Astrocyte of the cerebellum (primary cell): ENCODE results near the gene DERA.
"Not testable (repeated sequence)": the region's sequence is repeated elsewhere in the genome, so short reads cannot be mapped to it uniquely, and the experiment has no call there.

Experiments used
- DNase-seq: peaks from one replicate; pipeline ENCODE4 v3.0.0-alpha.2; 2011; ENCODE audit warnings: low read depth
- H3K4me3 ChIP-seq: 2 replicates; pipeline ENCODE4 v1.5.1; 2011; ENCODE audit warnings: mild to moderate bottlenecking, low read depth, low read length, moderate library complexity
- in situ Hi-C: cut with HindIII; loops from 2 replicates; pipeline ENCODE4 v1.10.0; 2017; ENCODE audit warnings: low sequenced_read_pairs
- TF ChIP-seq, protein P1 (sequence below): IDR thresholded peaks from 2 replicates; pipeline ENCODE4 v1.5.1; 2012; ENCODE audit warnings: low read length, low read depth, moderate library complexity, mild to moderate bottlenecking; ENCODE audit errors: missing control alignments

Gene DERA

DNA sequence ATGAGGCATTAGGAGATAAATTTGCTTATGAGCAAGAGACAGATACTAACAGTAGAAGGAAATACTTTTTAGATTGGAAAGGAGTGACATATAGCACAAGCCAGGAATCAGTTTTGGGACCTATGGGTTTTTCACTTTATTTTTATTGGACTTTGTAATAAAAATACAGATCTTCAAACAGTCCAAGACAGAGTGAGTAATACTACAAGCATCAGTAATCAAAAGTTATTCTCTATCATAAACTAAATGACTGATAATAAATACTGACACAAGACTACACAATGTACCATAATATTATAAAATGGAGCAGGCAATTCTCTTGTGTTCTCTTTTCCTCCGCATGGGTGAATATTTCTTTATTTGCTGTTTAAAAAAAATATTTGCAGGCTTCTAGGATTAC lies 85.8 kb downstream of the DERA start:
- H3K4me3 ChIP-seq = no peak overlapping the region
- in situ Hi-C loops = no loop called here
- TF ChIP-seq, protein P1, sequence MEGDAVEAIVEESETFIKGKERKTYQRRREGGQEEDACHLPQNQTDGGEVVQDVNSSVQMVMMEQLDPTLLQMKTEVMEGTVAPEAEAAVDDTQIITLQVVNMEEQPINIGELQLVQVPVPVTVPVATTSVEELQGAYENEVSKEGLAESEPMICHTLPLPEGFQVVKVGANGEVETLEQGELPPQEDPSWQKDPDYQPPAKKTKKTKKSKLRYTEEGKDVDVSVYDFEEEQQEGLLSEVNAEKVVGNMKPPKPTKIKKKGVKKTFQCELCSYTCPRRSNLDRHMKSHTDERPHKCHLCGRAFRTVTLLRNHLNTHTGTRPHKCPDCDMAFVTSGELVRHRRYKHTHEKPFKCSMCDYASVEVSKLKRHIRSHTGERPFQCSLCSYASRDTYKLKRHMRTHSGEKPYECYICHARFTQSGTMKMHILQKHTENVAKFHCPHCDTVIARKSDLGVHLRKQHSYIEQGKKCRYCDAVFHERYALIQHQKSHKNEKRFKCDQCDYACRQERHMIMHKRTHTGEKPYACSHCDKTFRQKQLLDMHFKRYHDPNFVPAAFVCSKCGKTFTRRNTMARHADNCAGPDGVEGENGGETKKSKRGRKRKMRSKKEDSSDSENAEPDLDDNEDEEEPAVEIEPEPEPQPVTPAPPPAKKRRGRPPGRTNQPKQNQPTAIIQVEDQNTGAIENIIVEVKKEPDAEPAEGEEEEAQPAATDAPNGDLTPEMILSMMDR = no peak
- DNase-seq = no peak

DNA sequence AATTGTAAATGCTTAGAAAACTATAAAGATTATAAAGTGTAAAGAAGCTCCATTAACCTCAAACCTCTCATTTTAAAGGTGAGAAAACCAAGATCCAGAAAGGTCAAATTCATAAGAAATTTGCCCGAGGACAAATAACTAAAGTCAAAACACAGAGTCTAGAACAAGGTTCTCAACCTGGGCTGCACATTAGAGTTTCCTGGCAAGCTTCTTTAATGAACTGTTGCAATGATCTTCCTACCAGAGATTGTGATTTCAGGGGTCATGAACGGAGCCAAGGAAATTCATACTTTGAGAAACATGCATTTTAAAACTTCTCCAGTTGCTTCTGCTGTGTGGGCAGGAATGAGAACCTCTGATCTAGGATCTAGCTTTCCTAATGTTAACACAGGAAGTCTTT lies 86.8 kb downstream of the DERA start:
- TF ChIP-seq, protein P1 = no peak
- in situ Hi-C loops = no loop called here
- H3K4me3 ChIP-seq = no peak overlapping the region

DNA sequence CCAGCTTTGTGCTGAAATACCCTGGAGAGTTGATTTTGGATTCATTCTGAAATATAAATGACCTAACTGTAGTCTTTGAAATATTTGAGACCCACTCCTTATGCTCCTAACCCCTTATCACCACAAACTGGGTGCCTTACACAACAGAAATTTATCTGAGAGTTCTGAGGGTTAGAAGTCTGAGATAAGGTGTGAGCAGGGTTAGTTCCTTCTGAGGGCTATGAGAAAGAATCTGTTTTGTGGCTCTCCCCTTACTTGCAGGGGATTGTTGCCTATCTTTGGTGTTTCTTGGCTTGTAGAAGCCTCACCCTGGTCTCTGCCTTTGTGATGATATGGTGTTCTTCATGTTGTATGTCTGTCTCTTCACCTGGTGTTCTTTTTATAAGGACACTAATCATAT lies 91.7 kb downstream of the DERA start:
- no peak overlapping the region for H3K4me3 ChIP-seq
- no peak for DNase-seq
- TF ChIP-seq, protein P1 = no peak
- in situ Hi-C loops = no loop called here

More for the DNA sequence above, 86.8 kb downstream of the DERA start:
- no peak for DNase-seq

DNA sequence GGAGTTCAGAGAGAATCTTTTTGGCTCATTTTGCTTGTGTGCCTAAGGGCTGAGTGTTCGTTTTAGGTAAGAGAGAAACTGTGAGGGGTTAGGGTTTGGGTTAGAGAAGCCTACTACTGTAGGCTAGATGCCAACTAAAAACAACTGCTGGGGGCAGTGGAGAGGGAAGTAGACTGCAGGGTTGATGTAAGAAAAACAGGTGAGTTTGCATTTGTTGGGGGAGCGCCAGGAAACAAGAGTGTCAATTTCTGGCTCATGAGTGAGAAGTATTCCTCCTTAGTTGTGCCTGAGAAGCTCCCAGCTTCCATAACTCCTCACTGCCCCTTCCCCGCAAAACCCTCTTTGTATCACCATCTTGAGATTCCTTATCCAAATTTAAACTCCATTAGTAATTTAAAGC lies 92.3 kb downstream of the DERA start:
- in situ Hi-C loops = no loop called here
- no peak overlapping the region for H3K4me3 ChIP-seq
- no peak for DNase-seq
- TF ChIP-seq, protein P1 = no peak

DNA sequence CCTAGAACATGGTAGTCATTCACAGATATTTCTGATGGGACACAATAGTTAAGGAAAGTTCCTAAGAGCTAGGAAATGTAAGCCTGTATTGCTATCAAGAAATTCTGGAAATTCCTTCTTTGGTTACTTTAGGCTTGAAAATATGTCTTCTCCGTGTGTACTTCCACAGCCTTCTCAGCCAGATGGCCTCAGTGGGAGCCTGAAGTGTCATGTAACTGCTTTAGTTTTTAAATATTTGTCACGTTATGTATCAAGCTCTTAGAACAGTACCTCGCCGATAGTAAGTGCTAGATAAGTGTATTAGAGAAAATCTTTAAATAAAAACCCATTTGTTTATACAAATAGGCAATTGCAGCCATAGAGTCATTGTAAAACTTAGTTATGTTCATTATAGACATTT lies 95.6 kb downstream of the DERA start:
- no peak for DNase-seq
- H3K4me3 ChIP-seq = no peak overlapping the region
- in situ Hi-C loops = no loop called here
- TF ChIP-seq, protein P1 = no peak

DNA sequence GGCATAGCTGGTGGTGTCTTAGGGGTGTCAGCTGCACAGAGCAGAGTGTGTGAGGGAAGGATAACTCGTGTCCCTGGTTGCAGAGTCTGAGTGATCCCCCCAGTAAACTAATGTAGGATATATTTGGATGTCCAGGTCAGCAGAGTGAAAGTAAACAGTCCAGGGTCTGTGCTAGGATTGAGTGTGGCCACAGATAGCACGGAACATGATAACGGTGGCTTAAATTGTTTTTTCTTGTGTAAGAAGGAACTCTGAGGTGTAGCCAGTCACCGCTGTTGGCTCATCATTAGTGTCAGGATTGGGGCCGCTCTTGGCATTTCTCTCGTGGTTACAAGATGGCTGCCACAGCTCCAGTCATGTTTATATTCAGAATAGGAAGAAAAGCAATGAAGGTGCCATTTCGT lies 97.3 kb downstream of the DERA start:
- no peak for DNase-seq
- in situ Hi-C loops = no loop called here
- H3K4me3 ChIP-seq = no peak overlapping the region
- TF ChIP-seq, protein P1 = no peak

DNA sequence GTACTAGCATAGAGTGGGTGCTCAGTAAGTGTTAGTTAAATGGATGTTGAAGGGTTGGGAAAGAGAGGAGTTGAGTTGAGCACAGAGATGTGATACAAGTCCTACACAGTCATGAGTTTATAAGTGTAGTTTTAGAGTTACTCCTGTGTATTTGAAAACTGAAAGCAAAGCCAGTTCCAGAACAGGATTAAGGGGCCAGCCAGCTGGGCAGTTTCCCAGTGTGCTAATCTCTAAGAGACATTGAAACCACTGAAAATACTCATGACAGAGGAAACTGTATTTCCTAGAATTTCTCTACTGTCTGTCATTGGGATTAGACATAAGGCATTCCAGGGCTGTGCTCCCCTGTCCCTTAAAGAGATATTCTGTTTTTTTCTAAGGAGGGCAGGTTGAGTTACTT lies 101.0 kb downstream of the DERA start:
- in situ Hi-C loops = no loop called here
- TF ChIP-seq, protein P1 = no peak
- DNase-seq = peak; percentile 43
- H3K4me3 ChIP-seq = no peak overlapping the region

DNA sequence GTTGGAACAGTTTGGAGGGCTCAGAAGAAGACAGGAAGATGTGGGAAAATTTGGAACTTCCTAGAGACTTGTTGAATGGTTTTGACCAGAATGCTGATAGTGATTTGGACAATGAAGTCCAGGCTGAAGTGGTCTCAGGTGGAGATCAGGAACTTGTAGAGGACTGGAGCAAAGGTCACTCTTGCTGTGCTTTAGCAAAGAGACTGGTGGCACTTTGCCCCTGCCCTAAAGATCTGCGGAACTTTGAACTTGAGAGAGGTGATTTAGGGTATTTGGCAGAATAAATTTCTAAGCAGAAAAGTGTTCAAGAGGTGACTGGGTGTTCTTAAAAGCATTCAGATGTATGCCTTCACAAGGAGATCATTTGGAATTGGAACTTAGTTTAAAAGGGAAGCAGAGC lies 102.6 kb downstream of the DERA start:
- DNase-seq, in situ Hi-C loops, H3K4me3 ChIP-seq: not testable (repeated sequence)

DNA sequence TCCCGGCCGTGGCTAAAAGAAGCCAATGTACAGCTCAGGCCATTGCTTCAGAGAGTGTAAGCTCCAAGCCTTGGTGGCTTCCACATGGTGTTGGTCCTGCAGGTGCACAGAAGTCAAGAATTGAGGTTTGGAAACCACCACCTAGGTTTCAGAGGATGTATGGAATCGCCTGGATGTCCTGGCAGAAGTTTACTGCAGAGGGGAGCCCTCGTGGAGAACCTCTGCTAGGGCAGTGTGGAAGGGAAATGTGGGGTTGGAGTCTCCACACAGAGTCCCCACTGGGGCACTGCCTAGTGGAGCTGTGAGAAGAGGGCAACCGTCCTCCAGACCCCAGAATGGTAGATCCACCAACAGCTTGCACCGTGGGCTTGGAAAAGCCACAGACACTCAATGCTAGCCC lies 103.3 kb downstream of the DERA start:
- H3K4me3 ChIP-seq, in situ Hi-C loops, DNase-seq: not testable (repeated sequence)
